Motor neuron (in vitro differentiated cells): ENCODE data around the gene CHST3. TPM values are rescaled to one million over a fixed set of nuclear protein-coding genes. Genes with fewer than 3 reads are reported as not detected.

Source experiments
- ATAC-seq, 8 experiments: fragments of 200-7000 bp; cut with Tn5 transposase; replicated peaks in 6 of 8; 2 replicates each; pipeline ENCODE4 v1.8.0; 2021; ENCODE audit warnings: mild to moderate bottlenecking in 8 of 8, moderate library complexity in 8 of 8
- H3K27ac ChIP-seq, 2 donors: fragments of 250-450 bp; sonication (Bioruptor Pico); 2 replicates each; pipeline ENCODE4 v1.9.0; 2021; ENCODE audit warnings: antibody characterized with exemption in 2 of 2, mild to moderate bottlenecking in 2 of 2, moderate library complexity in 1 of 2
- H3K4me1 ChIP-seq, 2 donors: fragments of 250-450 bp; sonication (Bioruptor Pico); replicated peaks in 1 of 2; 2 replicates each; pipeline ENCODE4 v1.6.1; 2021; ENCODE audit warnings: antibody characterized with exemption in 2 of 2, mild to moderate bottlenecking in 2 of 2, moderate library complexity in 1 of 2
- H3K4me3 ChIP-seq, 5 donors: fragments of 250-450 bp; sonication (Bioruptor Pico); 2 replicates each; pipeline ENCODE4 v1.9.0; 2021; ENCODE audit warnings: antibody characterized with exemption in 5 of 5, mild to moderate bottlenecking in 5 of 5, moderate library complexity in 4 of 5
- WGBS, 10 experiments: fragments of 450-650 bp; shearing (Covaris generic); methylation state at CpG; one replicate each; pipeline ENCODE4 v1.0.0; 2022; 5-methylcytosine and 5-hydroxymethylcytosine counted together
- in situ Hi-C, 9 experiments: fragments of 400-800 bp; cut with MboI; loops; one replicate each; pipeline ENCODE4 v1.15.0; 2021; ENCODE audit warnings: low sequenced_read_pairs in 9 of 9, low pct_unique_long_range_greater_than_20kb in 2 of 9; ENCODE audit not compliant: unreplicated experiment in 9 of 9
- total RNA-seq, 8 experiments: library from RNA; unstranded; fragments of 300-600 nt; gene quantifications; 2 replicates each; pipeline versions ENCODE4 v1.2.3 to v1.2.4, GENCODE V29; 2022

Gene CHST3
- total RNA-seq, 8 experiments from 2014 or later = 1.5 to 61.7 (median 10.2) TPM

GRCh38 chr10:71989661-71990454 is 25.7 kb downstream of the CHST3 start:
- 55 to 100% (median 89%) methylated on average over 2 to 6 of the region's 6 CpGs for WGBS, 10 experiments
- in situ Hi-C loops = no loop called here
- Histone ChIP-seq H3K4me1 (peaks cover 2 to 23% of the 10 kb centered on the region in 2 donors), H3K27ac (no peak overlapping the region), H3K4me3 (no peak overlapping the region)
- ATAC-seq = peak in 1 of 8 experiments; percentile 29

DNA sequence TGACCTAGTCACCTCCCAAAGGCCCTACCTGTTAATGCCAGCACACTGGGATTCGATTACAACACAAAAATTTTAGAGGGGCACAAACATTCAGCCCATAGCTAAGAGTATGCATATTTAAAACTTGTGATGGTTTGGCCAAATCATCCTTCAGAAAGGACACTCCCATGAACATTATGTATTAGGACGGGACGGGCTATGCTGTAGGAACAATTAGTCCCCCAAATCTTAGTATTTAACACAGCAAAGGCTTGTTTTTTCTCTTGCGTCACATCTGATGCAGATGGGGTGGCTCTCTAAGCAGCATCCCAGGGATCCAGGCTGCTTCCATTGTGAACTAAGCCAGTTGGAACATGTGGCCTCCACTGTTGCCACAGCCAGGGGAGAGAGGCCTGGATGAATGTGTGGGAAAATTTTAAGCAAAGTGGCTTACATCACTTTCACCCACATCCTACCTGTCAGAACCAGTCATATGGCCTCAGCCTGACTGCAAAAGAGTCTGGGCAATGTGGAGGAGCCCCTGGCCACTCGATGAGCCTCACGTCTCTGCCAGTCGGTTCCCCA is 26.6 kb downstream of the CHST3 start:
- 0 to 100% (median 93%) methylated on average over 1 to 7 of the region's 7 CpGs; no CpG with 5 or more reads in 3 of the 10 experiments for WGBS, 10 experiments
- H3K4me1 ChIP-seq = peaks cover 2 to 21% of the 10 kb centered on the region in 2 donors
- ATAC-seq = peak in 5 of 8 experiments; percentile 26 to 84 (median 46)

GRCh38 chr10:71995449-71995848 is 31.3 kb downstream of the CHST3 start:
- in situ Hi-C loops = no loop called here
- Histone ChIP-seq H3K4me3 (no peak overlapping the region), H3K4me1 (peaks cover 24 to 34% of the 10 kb centered on the region in 2 donors), H3K27ac (no peak overlapping the region)
- no peak for ATAC-seq
- WGBS, 10 experiments = 58 to 100% (median 93%) methylated on average over 2 to 3 of the region's 3 CpGs; no CpG with 5 or more reads in 3 of the 10 experiments

More for the DNA sequence above, 26.6 kb downstream of the CHST3 start:
- in situ Hi-C loops = no loop called here
- H3K27ac ChIP-seq = no peak overlapping the region
- no peak overlapping the region for H3K4me3 ChIP-seq

DNA sequence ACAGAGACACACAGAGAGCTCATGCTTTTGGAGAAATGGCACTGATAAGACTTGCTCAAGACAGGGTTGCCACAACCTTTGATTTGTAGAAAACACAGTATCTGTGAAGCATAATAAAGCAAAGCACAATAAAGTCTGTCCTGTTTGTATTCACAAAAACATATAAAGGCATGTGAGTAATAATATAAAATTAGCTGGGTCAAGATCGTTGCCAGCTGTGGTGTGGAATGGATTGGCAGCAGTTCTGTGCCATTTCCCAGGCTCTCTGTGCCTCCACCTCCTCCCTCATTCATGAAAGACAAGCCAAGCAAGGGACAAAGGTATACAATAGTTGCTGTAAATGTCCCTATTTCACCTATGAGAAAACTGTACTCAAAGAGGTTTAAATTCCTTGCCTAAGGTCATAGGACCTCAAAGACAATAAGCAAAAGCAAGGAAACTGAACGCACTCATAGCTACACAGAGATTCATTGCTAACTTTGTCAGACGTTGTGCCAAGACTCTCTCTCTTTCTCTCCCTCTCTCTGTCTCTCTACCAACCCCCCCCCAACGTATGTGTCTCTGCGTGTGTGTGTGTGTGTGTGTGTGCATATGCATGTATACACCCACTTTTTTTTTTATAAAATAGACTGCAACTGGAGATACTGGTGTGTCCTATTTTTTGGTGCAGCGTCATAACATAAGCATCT is 31.8 kb downstream of the CHST3 start:
- in situ Hi-C loops = no loop called here
- Histone ChIP-seq H3K4me3 (no peak overlapping the region), H3K4me1 (peaks cover 27 to 33% of the 10 kb centered on the region in 2 donors), H3K27ac (no peak overlapping the region)
- ATAC-seq = peak in 1 of 8 experiments; percentile 2
- 22 to 100% (median 73%) methylated on average over 1 to 6 of the region's 6 CpGs for WGBS, 10 experiments

DNA sequence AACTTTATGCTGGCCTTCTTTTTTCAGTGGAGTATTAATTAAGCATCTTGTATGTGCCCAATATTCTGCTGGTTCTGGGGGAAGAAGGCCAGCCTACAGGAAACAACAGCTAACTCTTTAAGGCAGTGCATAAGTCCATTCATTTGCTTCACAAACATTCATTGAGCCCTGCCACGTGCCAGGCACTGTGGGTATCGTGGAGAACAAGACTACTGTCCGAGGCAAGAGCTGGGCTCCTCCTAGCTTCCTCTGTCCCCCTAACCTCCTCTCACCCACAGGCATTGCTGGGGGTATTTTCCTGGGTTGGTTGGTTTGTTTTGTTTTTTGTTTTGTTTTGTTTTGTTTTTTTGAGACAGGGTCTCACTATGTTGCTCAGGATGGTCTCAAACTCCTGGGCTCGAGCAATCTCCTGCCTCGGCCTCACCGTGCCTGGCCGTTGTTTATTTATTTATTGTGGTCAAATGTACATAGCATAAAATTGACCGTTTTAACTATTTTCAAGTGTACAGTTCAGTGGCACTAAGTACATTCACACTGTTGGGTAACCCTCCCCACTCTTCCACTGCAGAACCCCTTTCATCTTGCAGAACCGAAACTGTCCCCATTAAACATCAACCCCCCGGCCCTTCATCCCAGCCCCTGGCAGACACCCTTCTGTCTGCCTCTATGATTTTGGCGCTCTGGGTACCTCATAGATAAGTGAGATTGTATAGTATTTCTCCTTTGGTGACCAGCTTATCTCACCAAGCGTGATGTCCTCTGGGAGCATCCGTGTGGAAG is 32.6 kb downstream of the CHST3 start:
- in situ Hi-C loops = no loop called here
- WGBS, 10 experiments = 65 to 92% (median 78%) methylated on average over 2 to 8 of the region's 13 CpGs; no CpG with 5 or more reads in 1 of the 10 experiments
- ATAC-seq = no peak
- Histone ChIP-seq H3K27ac (no peak overlapping the region), H3K4me1 (peaks cover 27 to 32% of the 10 kb centered on the region in 2 donors), H3K4me3 (no peak overlapping the region)

DNA sequence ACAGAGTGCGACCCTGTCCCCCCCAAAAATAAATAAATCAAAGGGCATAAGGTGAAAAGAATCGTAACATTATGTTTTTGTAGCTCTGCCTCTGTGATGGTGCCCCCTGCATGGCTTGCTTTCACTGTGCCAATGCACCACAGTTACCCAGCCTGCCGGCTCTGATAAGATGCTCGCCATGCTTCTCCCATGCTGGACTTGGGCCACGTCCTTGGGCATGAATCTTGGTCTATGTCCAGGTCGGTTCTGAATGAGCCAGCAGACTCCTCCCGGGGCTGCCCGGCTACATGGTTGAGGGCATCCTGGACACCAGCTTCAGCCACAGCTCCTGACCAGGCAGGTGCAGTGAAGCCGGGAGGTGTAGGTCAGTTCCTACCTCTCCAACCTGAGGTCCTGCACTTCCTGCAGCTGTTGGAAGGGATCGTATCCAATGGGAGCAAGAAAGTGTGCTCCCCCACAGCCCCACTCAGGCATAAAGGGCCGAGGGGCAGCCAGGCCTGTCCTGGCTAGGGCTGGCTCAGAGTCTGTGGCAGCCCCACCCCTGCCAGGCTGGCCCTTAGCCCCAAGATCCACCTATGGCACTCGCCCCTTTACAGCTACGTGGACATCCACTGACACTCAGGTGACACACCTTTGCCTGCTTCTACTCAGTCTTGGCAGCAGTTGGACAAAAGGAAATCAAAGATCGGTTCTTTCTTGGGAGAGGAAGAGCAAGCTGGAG is 34.1 kb downstream of the CHST3 start:
- H3K4me3 ChIP-seq = no peak overlapping the region
- in situ Hi-C loops = no loop called here
- WGBS, 10 experiments = 37 to 100% (median 79%) methylated on average over 1 to 6 of the region's 14 CpGs; no CpG with 5 or more reads in 1 of the 10 experiments
- ATAC-seq = peak in 1 of 8 experiments; percentile 2
- H3K4me1 ChIP-seq = peaks cover 27 to 32% of the 10 kb centered on the region in 2 donors
- peak overlapping the region; percentile 9 to 66 for H3K27ac ChIP-seq

- Histone ChIP-seq H3K4me1 (peaks cover 27 to 32% of the 10 kb centered on the region in 2 donors), H3K27ac (peak overlapping the region; percentile 60 to 66), H3K4me3 (no peak overlapping the region)
- WGBS, 10 experiments = 0 to 40% (median 19%) methylated on average over 1 to 3 of the region's 5 CpGs; no CpG with 5 or more reads in 5 of the 10 experiments
- in situ Hi-C loops = no loop called here
- ATAC-seq = peak; percentile 65 to 89 (median 76)
Measured at GRCh38 chr10:71998840-71999194, 34.6 kb downstream of the CHST3 start.

DNA sequence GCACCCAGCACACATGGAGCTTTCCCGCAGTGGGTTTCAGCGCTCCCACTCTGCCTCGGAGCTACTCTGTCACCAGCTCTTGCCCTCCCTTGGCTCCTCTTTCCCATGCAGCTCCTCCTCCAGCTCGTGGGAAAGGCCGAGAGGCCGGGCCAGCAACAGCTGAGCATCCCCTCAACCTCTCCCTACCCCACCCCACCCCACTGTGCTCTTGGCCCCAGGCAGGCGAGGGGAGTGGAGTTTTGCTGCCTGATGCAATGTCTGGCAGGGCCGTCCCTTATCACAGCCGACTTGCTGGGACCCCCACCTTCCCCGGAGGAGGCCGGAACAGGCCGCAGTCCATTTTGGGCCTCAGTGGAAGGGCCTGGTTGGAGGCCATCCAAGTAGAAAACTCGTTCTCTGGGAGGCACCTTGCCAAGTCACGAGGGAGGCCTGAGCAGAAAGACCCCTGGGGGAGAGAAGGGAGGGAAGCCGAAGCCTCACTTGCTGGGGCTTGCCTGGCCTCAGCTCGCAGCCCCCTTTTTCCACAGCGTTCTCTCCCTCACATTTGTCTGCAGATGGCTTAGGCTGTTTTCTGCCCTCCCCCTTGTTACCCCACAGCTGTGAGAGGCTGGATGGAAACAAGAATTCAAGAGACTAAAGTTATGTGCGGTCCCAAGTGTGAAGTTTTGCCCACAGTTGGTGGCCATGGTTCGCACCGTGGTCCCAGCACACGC is 35.3 kb downstream of the CHST3 start:
- ATAC-seq = peak; percentile 78 to 92 (median 88)
- Histone ChIP-seq H3K4me3 (no peak overlapping the region), H3K27ac (peak overlapping the region; percentile 60 to 66), H3K4me1 (peaks cover 27 to 32% of the 10 kb centered on the region in 2 donors)
- in situ Hi-C loops = no loop called here
- WGBS, 10 experiments = 21 to 89% (median 77%) methylated on average over 3 to 4 of the region's 21 CpGs; no CpG with 5 or more reads in 6 of the 10 experiments

- H3K27ac ChIP-seq = peak overlapping the region in 1 of 2 donors; percentile 66
- in situ Hi-C loops = no loop called here
Measured at GRCh38 chr10:72000073-72001032, 36.2 kb downstream of the CHST3 start.

DNA sequence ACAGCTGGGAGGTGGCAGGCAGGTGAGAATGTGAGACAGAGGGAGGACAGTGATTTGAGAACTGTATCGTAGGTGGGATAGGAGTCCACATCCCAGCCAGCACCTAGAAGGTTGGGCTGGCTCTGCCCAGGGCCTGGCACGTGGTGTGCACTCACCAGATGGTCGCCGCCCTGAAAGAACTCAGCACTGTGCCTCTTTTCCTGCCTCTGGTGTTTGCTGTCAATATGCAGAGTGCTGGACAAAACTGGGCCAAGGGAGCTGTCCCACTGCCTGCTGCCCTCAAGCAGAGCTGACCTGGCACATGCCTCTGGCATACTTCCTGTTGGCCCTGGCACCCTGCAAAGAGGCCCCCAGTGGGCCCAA is 36.8 kb downstream of the CHST3 start:
- Histone ChIP-seq H3K4me1 (peaks cover 24 to 32% of the 10 kb centered on the region in 2 donors), H3K27ac (no peak overlapping the region), H3K4me3 (no peak overlapping the region)
- peak in 4 of 8 experiments; percentile 4 to 67 (median 33) for ATAC-seq
- WGBS, 10 experiments = 40 to 100% (median 100%) methylated on average over 1 to 2 of the region's 4 CpGs; no CpG with 5 or more reads in 7 of the 10 experiments
- in situ Hi-C loops = no loop called here

More at GRCh38 chr10:72000073-72001032, 36.2 kb downstream of the CHST3 start:
- peak in 2 of 8 experiments; percentile 2 to 17 for ATAC-seq
- peaks cover 25 to 32% of the 10 kb centered on the region in 2 donors for H3K4me1 ChIP-seq
- no peak overlapping the region for H3K4me3 ChIP-seq
- WGBS, 10 experiments = 77 to 100% (median 91%) methylated on average over 1 to 8 of the region's 14 CpGs; no CpG with 5 or more reads in 1 of the 10 experiments
